ENCODE results near the gene TIMM29. TPM values are rescaled to one million over a fixed set of nuclear protein-coding genes. Genes with fewer than 3 reads are reported as not detected.

The TIMM29 gene
- total RNA-seq, 1 experiment from 2014 or later: 23.4 TPM

DNA sequence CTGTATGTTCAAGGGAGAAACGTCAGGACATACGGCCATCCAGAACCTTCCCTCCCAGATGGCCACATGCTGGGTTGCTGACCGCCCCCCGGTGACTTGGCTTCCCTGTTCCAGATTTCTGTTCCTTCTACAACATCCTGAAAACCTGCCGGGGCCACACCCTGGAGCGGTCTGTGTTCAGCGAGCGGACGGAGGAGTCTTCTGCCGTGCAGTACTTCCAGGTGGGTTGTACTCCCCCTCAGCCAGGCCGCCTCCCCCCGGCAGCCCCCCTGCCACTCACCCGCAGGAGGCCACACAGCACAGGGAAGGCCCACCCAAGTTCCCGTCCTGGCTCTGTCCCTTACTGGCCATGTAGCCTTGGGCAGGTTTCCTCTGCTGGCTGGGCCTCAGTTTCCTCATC lies 20.7 kb upstream of the TIMM29 start:
- H2AK5ac ChIP-seq (ENCODE audit: insufficient read length, low read length): no peak overlapping the region
- no CpG with 5 or more reads among the region's 14 CpGs for WGBS (ENCODE audit: extremely low coverage, insufficient read length, low lambda C conversion rate)

More for the DNA sequence above, 20.7 kb upstream of the TIMM29 start:
- H3K79me2 ChIP-seq (ENCODE audit: insufficient read depth, low read length): no peaks in the 10 kb centered on the region; the same call in 1 of the 2 replicates
- no peaks in the 10 kb centered on the region for H3K23me2 ChIP-seq (ENCODE audit: insufficient read length, low read depth, low read length, poor library complexity, severe bottlenecking)
- H2BK15ac ChIP-seq (ENCODE audit: low read depth, low read length): no peak overlapping the region
- peak; percentile 18 for DNase-seq
- no peak overlapping the region for H4K91ac ChIP-seq (ENCODE audit: insufficient read length, low read depth, low read length)
- no peak overlapping the region for H2AFZ ChIP-seq (ENCODE audit: low read length)
- no peak overlapping the region for H2BK12ac ChIP-seq (ENCODE audit: insufficient read length, low read depth, low read length)
- H3K27ac Mint-ChIP-seq: no peak overlapping the region
- H3K4me1 ChIP-seq (ENCODE audit: insufficient read depth, low read length): no peaks in the 10 kb centered on the region
- no peaks in the 10 kb centered on the region for H3K4me1 Mint-ChIP-seq
- no peaks in the 10 kb centered on the region for H3K27me3 ChIP-seq (ENCODE audit: insufficient read depth, low read length)
- no peak overlapping the region for H3K18ac ChIP-seq (ENCODE audit: insufficient read length, low read depth, low read length)
- H2BK20ac ChIP-seq (ENCODE audit: low read depth, low read length, poor library complexity, severe bottlenecking): no peak overlapping the region
- H3K36me3 Mint-ChIP-seq (ENCODE audit: insufficient read depth in 1 of 3, low read depth in 3 of 3): peaks cover 21 to 57% (median 50%) of the 10 kb centered on the region in 3 experiments; a peak in 6 of 7 replicates
- no peaks in the 10 kb centered on the region for H3K9me3 ChIP-seq (ENCODE audit: control insufficient read depth, low read depth, low read length)
- H3K14ac ChIP-seq (ENCODE audit: insufficient read depth, low read length): no peak overlapping the region
- TF ChIP-seq, protein P1, sequence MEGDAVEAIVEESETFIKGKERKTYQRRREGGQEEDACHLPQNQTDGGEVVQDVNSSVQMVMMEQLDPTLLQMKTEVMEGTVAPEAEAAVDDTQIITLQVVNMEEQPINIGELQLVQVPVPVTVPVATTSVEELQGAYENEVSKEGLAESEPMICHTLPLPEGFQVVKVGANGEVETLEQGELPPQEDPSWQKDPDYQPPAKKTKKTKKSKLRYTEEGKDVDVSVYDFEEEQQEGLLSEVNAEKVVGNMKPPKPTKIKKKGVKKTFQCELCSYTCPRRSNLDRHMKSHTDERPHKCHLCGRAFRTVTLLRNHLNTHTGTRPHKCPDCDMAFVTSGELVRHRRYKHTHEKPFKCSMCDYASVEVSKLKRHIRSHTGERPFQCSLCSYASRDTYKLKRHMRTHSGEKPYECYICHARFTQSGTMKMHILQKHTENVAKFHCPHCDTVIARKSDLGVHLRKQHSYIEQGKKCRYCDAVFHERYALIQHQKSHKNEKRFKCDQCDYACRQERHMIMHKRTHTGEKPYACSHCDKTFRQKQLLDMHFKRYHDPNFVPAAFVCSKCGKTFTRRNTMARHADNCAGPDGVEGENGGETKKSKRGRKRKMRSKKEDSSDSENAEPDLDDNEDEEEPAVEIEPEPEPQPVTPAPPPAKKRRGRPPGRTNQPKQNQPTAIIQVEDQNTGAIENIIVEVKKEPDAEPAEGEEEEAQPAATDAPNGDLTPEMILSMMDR (conservative IDR thresholded peaks at IDR 0.05): no peak
- 0 out of 2 replicates have a peak, but pooled peaks cover 2% of the 10 kb centered on the region for H3K27me3 Mint-ChIP-seq (ENCODE audit: low read depth)
- H3K4ac ChIP-seq (ENCODE audit: low read depth, low read length): no peak overlapping the region
- no peaks in the 10 kb centered on the region for H4K20me1 ChIP-seq (ENCODE audit: control insufficient read depth, insufficient read depth, insufficient read length)
- H3K23ac ChIP-seq (ENCODE audit: insufficient read length, low read depth, low read length): no peak overlapping the region
- no peak overlapping the region for H4K5ac ChIP-seq (ENCODE audit: insufficient read length, low read depth, low read length)
- no peak overlapping the region for H3K4me3 Mint-ChIP-seq
- peaks cover 2 to 3% of the 10 kb centered on the region in 2 experiments; a peak in 3 of 5 replicates for H3K9me3 Mint-ChIP-seq
- no peak overlapping the region for H4K8ac ChIP-seq (replicated peaks; ENCODE audit: insufficient read length, low read depth, low read length)
- no peaks in the 10 kb centered on the region for H3K79me1 ChIP-seq (ENCODE audit: insufficient read depth, low read depth, low read length, poor library complexity, severe bottlenecking)
- H3T11ph ChIP-seq (ENCODE audit: low read length): no peak overlapping the region
- no peak overlapping the region for H3K56ac ChIP-seq (ENCODE audit: insufficient read length, low read depth, low read length)
- no peak overlapping the region for H2BK5ac ChIP-seq (ENCODE audit: insufficient read length, low read length)
- no peak overlapping the region for H2BK120ac ChIP-seq (ENCODE audit: low read depth, low read length, poor library complexity, severe bottlenecking)
- H3K4me2 ChIP-seq (ENCODE audit: insufficient read depth, insufficient read length, low read length): no peak overlapping the region
- no peak overlapping the region for H3K27ac ChIP-seq (ENCODE audit: insufficient read length, low read depth, low read length)
- H3K9ac ChIP-seq (ENCODE audit: extremely low read depth, insufficient read length, low read length): no peak overlapping the region
